Measurements from ENCODE around the gene PLAAT4. TPM values are rescaled to one million over a fixed set of nuclear protein-coding genes. Genes with fewer than 3 reads are reported as not detected.
A peak's percentile ranks its signal among the peaks of the same experiment; 100 is the strongest.

The PLAAT4 gene
- total RNA-seq (10 to 100 TPM in 1 of 4 donors, 1 to 10 TPM in 3; 6.9 to 12.2 (median 8.1) TPM), polyA plus RNA-seq (10 to 100 TPM in 1 of 3 donors, 1 to 10 TPM in 2; 4.3 to 12.2 (median 9.7) TPM)
- long read RNA-seq, donor 1, result 0 reads
- long read RNA-seq, donor 2, partial matches to known transcripts, result 1 of 3 reads
- long read RNA-seq, donor 2, other reads (novel, unspliced or antisense), result 0 of 3 reads

DNA sequence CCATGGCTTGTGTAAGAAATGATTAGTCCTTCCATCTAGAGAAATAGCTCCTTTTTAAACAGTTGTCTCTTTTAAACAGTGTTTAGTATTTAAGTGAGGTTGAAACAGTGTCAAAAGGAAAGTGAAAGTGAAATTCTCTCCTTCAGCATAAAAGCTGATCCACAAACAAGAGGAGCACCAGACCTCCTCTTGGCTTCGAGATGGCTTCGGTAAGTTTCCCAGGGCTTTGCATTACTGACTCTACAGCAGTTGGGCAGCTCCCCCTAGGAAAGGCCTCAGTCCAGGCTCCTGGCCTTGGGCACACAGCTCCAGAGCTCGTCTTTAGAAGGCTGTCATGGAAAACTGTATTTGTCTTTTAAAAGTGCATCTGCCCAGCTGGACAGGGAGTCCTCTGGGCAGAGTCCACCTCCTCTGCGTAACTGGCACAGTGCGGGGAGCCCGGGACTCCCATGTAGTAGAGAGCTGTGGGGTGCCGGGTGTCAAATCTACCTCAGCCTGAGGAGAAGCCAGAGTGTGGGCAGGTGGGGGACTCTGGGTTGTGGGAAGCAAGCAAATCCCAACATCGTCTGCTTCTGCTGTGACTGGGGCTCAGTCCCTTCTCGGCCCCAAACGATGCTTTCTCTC lies at the start of gene PLAAT4:
Gene PLAAT4, plus strand, starts transcription at position 140 of the 624 bp plus-strand sequence. Its CDS starts 61 bp downstream, at position 201.
- DNase-seq, result peak in 1 of 2 donors; percentile 23
- TF ChIP-seq CTCF (IDR thresholded peaks at IDR 0.05), result no peak
- peak; percentile 52 to 68 (median 61) for ATAC-seq
- Histone ChIP-seq H3K4me1 (peaks cover 19% of the 10 kb centered on the region), H3K27ac (peak within 1 kb of the TSS; percentile 79), H3K4me3 (peak within 1 kb of the TSS; percentile 66), H3K36me3 (ENCODE audit: insufficient read depth in 1 of 2, low read depth in 1 of 2) (no peaks in the 10 kb centered on the region), H3K9me3 (no peaks in the 10 kb centered on the region), H3K27me3 (ENCODE audit: insufficient read depth in 3 of 3, low read length in 2 of 3) (no peaks in the 10 kb centered on the region)
- 3 to 13% (median 5%) methylated on average over 10 of the region's 10 CpGs for WGBS, 3 donors
- intact Hi-C loops (cut with DNase I), result loop anchor here in 1 of 2 donors (2.0 kb wide), 1 partner anchor 38 kb away; no protein-coding TSS in a partner anchor

- 80 to 94% (median 87%) methylated on average over 1 of the region's 1 CpG for WGBS, 3 donors
- ATAC-seq (no peak), DNase-seq (no peak)
- H3K4me1 ChIP-seq, result no peaks in the 10 kb centered on the region
- H3K27ac ChIP-seq, result no peak overlapping the region
- H3K9me3 ChIP-seq, result peaks cover 24% of the 10 kb centered on the region
- intact Hi-C loops (cut with DNase I), result loop anchor here in 1 of 2 donors (10.0 kb wide), 1 partner anchor 96 kb away; no protein-coding TSS in a partner anchor
- no peak overlapping the region for H3K4me3 ChIP-seq
- peaks cover 0 to 34% (median 0%) of the 10 kb centered on the region in 3 donors for H3K27me3 ChIP-seq (ENCODE audit: insufficient read depth in 3 of 3, low read length in 2 of 3)
- TF ChIP-seq CTCF (IDR thresholded peaks at IDR 0.05), result no peak
- H3K36me3 ChIP-seq (ENCODE audit: insufficient read depth in 1 of 2, low read depth in 1 of 2), result no peaks in the 10 kb centered on the region
Observed at GRCh38 chr11:63488789-63489188, 47.8 kb upstream of the PLAAT4 start.

GRCh38 chr11:63489879-63490278 lies 46.7 kb upstream of the PLAAT4 start:
- Histone ChIP-seq H3K9me3 (peaks cover 16% of the 10 kb centered on the region), H3K36me3 (ENCODE audit: insufficient read depth in 1 of 2, low read depth in 1 of 2) (no peaks in the 10 kb centered on the region), H3K27me3 (ENCODE audit: insufficient read depth in 3 of 3, low read length in 2 of 3) (peaks cover 0 to 37% (median 0%) of the 10 kb centered on the region in 3 donors), H3K4me1 (no peaks in the 10 kb centered on the region), H3K4me3 (no peak overlapping the region), H3K27ac (no peak overlapping the region)
- no peak for TF ChIP-seq CTCF (IDR thresholded peaks at IDR 0.05)
- WGBS, 3 donors, result 45 to 56% (median 49%) methylated on average over 3 of the region's 3 CpGs
- ATAC-seq (peak in 1 of 4 donors; percentile 44), DNase-seq (no peak)
- intact Hi-C loops (cut with DNase I), result loop anchor here in 1 of 2 donors (1.0 to 10.0 kb wide), 2 partner anchors 44 to 95 kb away; no protein-coding TSS in a partner anchor

DNA sequence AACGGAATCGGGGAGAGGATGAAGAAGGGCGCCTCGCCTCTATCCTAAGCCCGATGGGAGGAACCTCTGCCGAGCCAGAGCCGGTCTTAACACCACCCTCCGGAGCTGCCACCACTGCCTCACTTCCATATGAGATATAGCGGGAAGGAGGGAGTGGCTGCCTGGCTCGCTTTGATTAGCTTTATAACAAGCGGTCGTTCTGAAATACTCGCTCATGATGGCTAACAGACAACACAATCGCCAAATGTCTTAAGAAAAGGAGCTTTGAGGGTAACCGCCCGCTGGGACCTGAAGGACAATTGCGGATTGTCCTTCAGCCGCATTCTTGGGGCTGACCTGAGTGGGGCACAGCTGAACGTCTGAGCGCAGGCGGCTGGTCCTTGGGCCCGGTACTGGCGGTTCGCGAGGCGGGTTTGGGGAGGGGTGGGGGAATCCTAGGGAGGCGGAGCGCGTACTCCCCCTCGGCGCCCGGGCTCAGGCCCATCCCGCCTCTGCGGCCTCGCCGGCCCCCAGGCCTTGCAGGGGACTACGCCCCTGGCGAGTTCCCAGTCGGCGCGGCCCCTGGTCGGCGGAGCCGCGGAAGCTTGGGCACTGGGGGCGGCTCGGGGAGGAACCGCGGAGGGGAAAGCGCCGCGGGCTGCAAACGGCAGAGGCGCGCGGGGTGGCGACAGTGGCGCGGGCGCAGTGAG lies 45.9 kb upstream of the PLAAT4 start, which contains the start of gene PLAAT5:
Gene PLAAT5, minus strand, starts transcription at position 617 of the 689 bp plus-strand sequence. Its CDS starts 133 bp downstream, at position 484.
- H3K27ac ChIP-seq, result no peak within 1 kb of the TSS
- H3K4me1 ChIP-seq, result no peaks in the 10 kb centered on the region
- WGBS, 3 donors, result 10 to 14% (median 13%) methylated on average over 48 to 60 of the region's 60 CpGs
- TF ChIP-seq CTCF (IDR thresholded peaks at IDR 0.05), result no peak
- ATAC-seq (peak in 3 of 4 donors; percentile 66 to 76 (median 68)), DNase-seq (peak; percentile 49 to 67)
- peaks cover 0 to 37% (median 0%) of the 10 kb centered on the region in 3 donors for H3K27me3 ChIP-seq (ENCODE audit: insufficient read depth in 3 of 3, low read length in 2 of 3)
- intact Hi-C loops (cut with DNase I), result loop anchor here in 1 of 2 donors (1.0 kb wide), 1 partner anchor 44 kb away; no protein-coding TSS in a partner anchor
- H3K9me3 ChIP-seq, result peaks cover 8% of the 10 kb centered on the region
- H3K4me3 ChIP-seq, result peak within 1 kb of the TSS; percentile 61
- no peaks in the 10 kb centered on the region for H3K36me3 ChIP-seq (ENCODE audit: insufficient read depth in 1 of 2, low read depth in 1 of 2)

Measured in psoas muscle (tissue), 8 donors.